Activated B cell treated with CpG ODN at 0.5 μM for 24 hours (primary cell): ENCODE data around the gene APP. TPM values are rescaled to one million over a fixed set of nuclear protein-coding genes. Genes with fewer than 3 reads are reported as not detected.

Experiments used
- ATAC-seq: fragments of 200-7000 bp; cut with Tn5 transposase; one replicate; pipeline ENCODE4 v1.10.0; 2021; ENCODE audit warnings: low read depth, mild to moderate bottlenecking, moderate library complexity
- CTCF ChIA-PET: fragments of 350-600 bp; sonication (Branson Sonifier 250); formaldehyde crosslinking; loops from one replicate; lab custom pipeline; 2021; ENCODE audit warnings: antibody characterized with exemption; lab: Charles Lee
- POLR2A ChIA-PET: fragments of 350-600 bp; sonication (Branson Sonifier 250); formaldehyde crosslinking; loops from one replicate; lab custom pipeline; 2021; ENCODE audit warnings: antibody characterized with exemption; lab: Charles Lee
- DNase-seq: peaks from one replicate; pipeline ENCODE4 v3.0.0; 2022
- H3K27ac Mint-ChIP-seq: one replicate; pipeline ENCODE4 v1.8.0; 2020; ENCODE audit warnings: mixed read lengths
- H3K27me3 Mint-ChIP-seq: one replicate; pipeline ENCODE4 v1.8.0; 2021; ENCODE audit warnings: mixed read lengths
- H3K36me3 Mint-ChIP-seq: one replicate; pipeline ENCODE4 v1.8.0; 2021; ENCODE audit warnings: low read depth, mixed read lengths
- H3K4me1 Mint-ChIP-seq: one replicate; pipeline ENCODE4 v1.8.0; 2021; ENCODE audit warnings: mixed read lengths
- H3K4me3 Mint-ChIP-seq: one replicate; pipeline ENCODE4 v1.8.0; 2020; ENCODE audit warnings: mild to moderate bottlenecking, mixed read lengths
- H3K9me3 Mint-ChIP-seq: one replicate; pipeline ENCODE4 v1.8.0; 2020; ENCODE audit warnings: mixed read lengths
- intact Hi-C: fragments of 100-400 bp; cut with micrococcal nuclease; formaldehyde crosslinking; loops from one replicate; pipeline ENCODE4 v1.15.1; 2024
- total RNA-seq: library from RNA; stranded (reverse); gene quantifications from 2 replicates; pipeline ENCODE4 v1.2.3, GENCODE V29; 2022
- TF ChIP-seq, protein P1 (sequence below): fragments of 200-600 bp; IDR thresholded peaks from one replicate; pipeline ENCODE4 v1.8.0; 2022; ENCODE audit warnings: antibody characterized with exemption, mild to moderate bottlenecking

Gene APP
- total RNA-seq, 1 donor from 2014 or later: 32.1 TPM

- TF ChIP-seq, protein P1, sequence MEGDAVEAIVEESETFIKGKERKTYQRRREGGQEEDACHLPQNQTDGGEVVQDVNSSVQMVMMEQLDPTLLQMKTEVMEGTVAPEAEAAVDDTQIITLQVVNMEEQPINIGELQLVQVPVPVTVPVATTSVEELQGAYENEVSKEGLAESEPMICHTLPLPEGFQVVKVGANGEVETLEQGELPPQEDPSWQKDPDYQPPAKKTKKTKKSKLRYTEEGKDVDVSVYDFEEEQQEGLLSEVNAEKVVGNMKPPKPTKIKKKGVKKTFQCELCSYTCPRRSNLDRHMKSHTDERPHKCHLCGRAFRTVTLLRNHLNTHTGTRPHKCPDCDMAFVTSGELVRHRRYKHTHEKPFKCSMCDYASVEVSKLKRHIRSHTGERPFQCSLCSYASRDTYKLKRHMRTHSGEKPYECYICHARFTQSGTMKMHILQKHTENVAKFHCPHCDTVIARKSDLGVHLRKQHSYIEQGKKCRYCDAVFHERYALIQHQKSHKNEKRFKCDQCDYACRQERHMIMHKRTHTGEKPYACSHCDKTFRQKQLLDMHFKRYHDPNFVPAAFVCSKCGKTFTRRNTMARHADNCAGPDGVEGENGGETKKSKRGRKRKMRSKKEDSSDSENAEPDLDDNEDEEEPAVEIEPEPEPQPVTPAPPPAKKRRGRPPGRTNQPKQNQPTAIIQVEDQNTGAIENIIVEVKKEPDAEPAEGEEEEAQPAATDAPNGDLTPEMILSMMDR: no peak
- intact Hi-C loops: loop anchor here (1.0 to 5.0 kb wide), 5 partner anchors 66 to 719 kb away; partner anchors contain the start of gene MRPL39
- Mint-ChIP-seq H3K36me3 (peaks cover 23% of the 10 kb centered on the region), H3K9me3 (no peaks in the 10 kb centered on the region), H3K27ac (peak overlapping the region; percentile 93), H3K4me3 (peak overlapping the region; percentile 24), H3K4me1 (peaks cover 32% of the 10 kb centered on the region), H3K27me3 (no peaks in the 10 kb centered on the region)
- ATAC-seq: peak; percentile 73
- POLR2A ChIA-PET: interaction anchor here (0.7 to 1.5 kb wide), 8 partner anchors 20 to 218 kb away, joined by 3 to 8 read pairs (median 4); partner anchors contain the start of gene APP
- DNase-seq: no peak
- CTCF ChIA-PET: interaction anchor here (1.1 to 1.5 kb wide), 5 partner anchors 10 to 203 kb away, joined by 3 to 8 read pairs (median 4); partner anchors contain the start of gene APP
Measured at GRCh38 chr21:25967901-25968438, 202.6 kb downstream of the APP start.

DNA sequence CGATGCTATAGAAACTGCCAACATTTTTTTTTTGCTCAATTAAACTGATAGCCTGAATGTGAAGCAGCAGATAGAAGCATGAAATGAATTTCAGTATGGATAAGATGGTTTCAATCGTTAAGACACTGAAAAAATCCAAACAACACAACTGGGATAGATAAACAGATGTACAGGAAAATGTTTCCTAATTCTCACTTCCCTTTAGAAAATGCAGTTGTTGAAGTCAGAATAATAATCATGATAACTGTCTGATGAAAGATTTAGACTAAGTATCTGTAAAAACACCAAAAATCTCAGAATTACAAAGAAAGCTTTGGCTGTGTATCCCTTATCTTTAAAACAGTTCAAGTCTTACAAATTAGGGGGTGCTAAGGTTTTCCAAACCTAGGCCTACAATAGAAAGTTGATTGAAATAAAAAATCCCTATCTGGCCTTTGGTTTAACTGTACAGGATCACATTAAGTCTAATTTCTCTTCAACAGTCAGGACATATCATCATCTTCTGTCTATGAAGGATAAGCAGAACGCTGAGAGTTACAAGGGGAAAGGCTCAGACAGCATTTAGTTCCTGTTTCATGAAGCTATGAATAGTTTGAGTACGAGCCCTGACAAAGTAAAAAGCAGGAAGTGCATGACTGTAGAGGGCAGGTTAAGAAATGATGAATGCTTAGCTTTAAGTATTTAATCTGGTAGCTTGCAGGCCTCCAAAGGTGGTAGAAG is 203.2 kb downstream of the APP start:
- Mint-ChIP-seq H3K4me3 (peak overlapping the region; percentile 24), H3K27ac (peak overlapping the region; percentile 93), H3K36me3 (peaks cover 17% of the 10 kb centered on the region), H3K4me1 (peaks cover 34% of the 10 kb centered on the region), H3K9me3 (no peaks in the 10 kb centered on the region), H3K27me3 (no peaks in the 10 kb centered on the region)
- ChIA-PET CTCF (interaction anchor here (1.1 to 1.5 kb wide), 5 partner anchors 11 to 203 kb away, joined by 3 to 8 read pairs (median 4); partner anchors contain the start of gene APP), POLR2A (interaction anchor here (0.7 to 1.5 kb wide), 7 partner anchors 21 to 218 kb away, joined by 3 to 8 read pairs (median 5); partner anchors contain the start of gene APP)
- TF ChIP-seq, protein P1: no peak
- DNase-seq (no peak), ATAC-seq (peak; percentile 95)
- intact Hi-C loops: loop anchor here (1.0 to 5.0 kb wide), 5 partner anchors 65 to 720 kb away; partner anchors contain the start of gene MRPL39

GRCh38 chr21:25965951-25966707 is 204.4 kb downstream of the APP start:
- H3K9me3 Mint-ChIP-seq: no peaks in the 10 kb centered on the region
- CTCF ChIA-PET: interaction anchor here (1.2 kb wide), 1 partner anchor 205 kb away, joined by 3 read pairs; the partner anchor contains the start of gene APP
- intact Hi-C loops: loop anchor here (5.0 kb wide), 3 partner anchors 64 to 721 kb away; partner anchors contain the start of gene MRPL39
- H3K27me3 Mint-ChIP-seq: no peaks in the 10 kb centered on the region
- H3K36me3 Mint-ChIP-seq: peaks cover 9% of the 10 kb centered on the region
- no peak overlapping the region for H3K27ac Mint-ChIP-seq
- H3K4me3 Mint-ChIP-seq: no peak overlapping the region
- DNase-seq: no peak
- no peak for ATAC-seq
- TF ChIP-seq, protein P1: no peak
- peaks cover 42% of the 10 kb centered on the region for H3K4me1 Mint-ChIP-seq
- POLR2A ChIA-PET: interaction anchor here (1.0 kb wide), 1 partner anchor 64 kb away, joined by 3 read pairs; no protein-coding TSS in a partner anchor

GRCh38 chr21:25964926-25965325 is 205.6 kb downstream of the APP start:
- POLR2A ChIA-PET: interaction anchor here (0.7 kb wide), 1 partner anchor 17 kb away, joined by 4 read pairs; no protein-coding TSS in a partner anchor

More at GRCh38 chr21:25964926-25965325, 205.6 kb downstream of the APP start:
- peaks cover 54% of the 10 kb centered on the region for H3K4me1 Mint-ChIP-seq
- H3K27me3 Mint-ChIP-seq: no peaks in the 10 kb centered on the region
- H3K9me3 Mint-ChIP-seq: no peaks in the 10 kb centered on the region
- no peak overlapping the region for H3K4me3 Mint-ChIP-seq
- DNase-seq (no peak), ATAC-seq (no peak)
- TF ChIP-seq, protein P1: no peak
- CTCF ChIA-PET: no interaction called here
- intact Hi-C loops: loop anchor here (5.0 kb wide), 3 partner anchors 63 to 722 kb away; partner anchors contain the start of gene MRPL39
- H3K27ac Mint-ChIP-seq: peak overlapping the region; percentile 3
- H3K36me3 Mint-ChIP-seq: no peaks in the 10 kb centered on the region
